PFSK-1 (cell line): ENCODE measurements around the gene TEX14.

ENCODE experiments used
- FOXP2 ChIP-seq: optimal IDR thresholded peaks from 2 replicates; pipeline ENCODE3; 2011; ENCODE audit warnings: borderline replicate concordance, control low read depth, inconsistent platforms; ENCODE audit not compliant: insufficient read depth; ENCODE audit errors: extremely low read length, extremely low read depth
- POLR2AphosphoS5 ChIP-seq: IDR thresholded peaks from 2 replicates; pipeline ENCODE4 v1.6.1; 2012; ENCODE audit warnings: low read depth, mild to moderate bottlenecking, control low read depth, low read length, moderate library complexity
- REST ChIP-seq, 2 experiments: IDR thresholded peaks; 2 replicates each; pipeline versions ENCODE4 v1.6.1 to v1.8.0; 2011 to 2012; ENCODE audit warnings: low read depth in 2 of 2, low read length in 2 of 2, control low read depth in 1 of 2, inconsistent platforms in 1 of 2, mild to moderate bottlenecking in 1 of 2, moderate library complexity in 1 of 2; ENCODE audit not compliant: insufficient read depth in 1 of 2
- SIN3A ChIP-seq: IDR thresholded peaks from 2 replicates; pipeline ENCODE4 v1.6.1; 2012; ENCODE audit warnings: mild to moderate bottlenecking, low read length, moderate library complexity, borderline replicate concordance; ENCODE audit not compliant: insufficient read depth
- TAF1 ChIP-seq: IDR thresholded peaks from 2 replicates; pipeline ENCODE4 v1.6.1; 2012; ENCODE audit warnings: low read length, control low read depth, borderline replicate concordance; ENCODE audit not compliant: insufficient read depth

Gene TEX14

GRCh38 chr17:58576679-58577367 lies 115.0 kb downstream of the TEX14 start:
- TF ChIP-seq REST (IDR thresholded peaks at IDR 0.05; ENCODE audit: insufficient read depth in 1 of 2, low read depth in 2 of 2, low read length in 2 of 2) (no peak), POLR2AphosphoS5 (no peak), FOXP2 (no peak), SIN3A (no peak), TAF1 (no peak)

DNA sequence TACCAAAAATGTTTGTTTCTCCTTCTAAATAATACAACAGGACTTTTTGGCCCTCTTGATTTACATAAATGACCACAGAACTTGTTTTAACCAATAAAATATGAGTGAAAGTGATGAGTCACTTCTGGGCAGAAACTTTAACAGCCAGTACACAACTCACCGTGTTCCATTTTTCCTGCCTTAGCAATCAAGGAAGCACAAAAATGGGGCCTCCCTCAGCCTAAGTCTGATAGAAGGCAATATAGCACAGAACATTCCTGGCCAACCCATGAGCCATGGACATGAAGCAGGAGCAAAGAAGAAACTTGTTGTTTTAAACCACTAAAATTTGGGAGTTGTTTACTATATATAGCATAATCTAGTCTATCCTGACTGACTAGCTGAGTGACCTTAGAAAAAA lies 116.3 kb downstream of the TEX14 start:
- TF ChIP-seq SIN3A = no peak
- TF ChIP-seq POLR2AphosphoS5 = no peak
- TF ChIP-seq TAF1 = no peak
- no peak for TF ChIP-seq REST (IDR thresholded peaks at IDR 0.05; ENCODE audit: insufficient read depth in 1 of 2, low read depth in 2 of 2, low read length in 2 of 2)
- no peak for TF ChIP-seq FOXP2

DNA sequence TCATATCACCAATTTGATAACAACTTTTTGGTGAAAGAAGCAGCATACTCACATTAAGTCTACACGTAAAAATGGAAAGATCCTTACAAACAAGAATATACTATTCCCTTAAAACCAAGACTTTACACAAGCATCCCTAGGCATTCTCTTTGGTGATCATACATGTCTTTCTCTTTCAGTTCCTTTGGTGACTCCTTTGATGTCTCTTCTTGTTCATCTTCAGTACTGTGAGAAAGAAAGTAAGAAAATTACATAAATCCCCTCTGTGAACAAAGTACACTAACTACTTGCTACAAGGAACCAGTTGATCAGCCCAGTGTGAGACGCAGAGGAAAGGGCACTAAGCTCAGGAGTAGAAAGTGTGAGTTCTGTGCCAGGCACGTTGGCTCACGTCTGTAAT lies 117.8 kb downstream of the TEX14 start:
- no peak for TF ChIP-seq FOXP2
- TF ChIP-seq REST (IDR thresholded peaks at IDR 0.05; ENCODE audit: insufficient read depth in 1 of 2, low read depth in 2 of 2, low read length in 2 of 2) = no peak
- TF ChIP-seq POLR2AphosphoS5 = no peak
- TF ChIP-seq SIN3A = no peak
- no peak for TF ChIP-seq TAF1

DNA sequence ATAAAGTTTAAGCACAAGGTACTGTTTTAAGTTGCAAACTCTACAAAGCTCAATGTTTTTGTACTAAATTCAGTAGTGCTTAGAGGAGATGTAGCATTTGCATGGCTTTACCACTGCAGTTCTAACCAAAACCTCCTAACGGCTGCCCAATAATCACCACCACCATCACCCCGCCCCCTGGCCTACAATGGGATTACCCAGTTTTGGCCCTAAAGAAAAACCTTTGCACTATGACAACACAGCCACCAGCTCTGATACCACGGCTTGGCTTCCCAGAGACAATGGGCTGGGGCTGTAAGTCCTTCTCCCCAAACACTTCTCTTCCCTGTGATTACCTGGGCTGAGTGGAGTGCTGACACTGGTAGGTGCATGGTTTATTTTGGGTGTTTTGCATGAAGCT lies 119.0 kb downstream of the TEX14 start:
- TF ChIP-seq FOXP2 (no peak), POLR2AphosphoS5 (no peak), TAF1 (no peak), REST (IDR thresholded peaks at IDR 0.05; ENCODE audit: insufficient read depth in 1 of 2, low read depth in 2 of 2, low read length in 2 of 2) (no peak), SIN3A (no peak)

GRCh38 chr17:58570758-58571157 lies 121.1 kb downstream of the TEX14 start:
- TF ChIP-seq REST (IDR thresholded peaks at IDR 0.05; ENCODE audit: insufficient read depth in 1 of 2, low read depth in 2 of 2, low read length in 2 of 2) = no peak
- no peak for TF ChIP-seq TAF1
- TF ChIP-seq POLR2AphosphoS5 = no peak
- no peak for TF ChIP-seq SIN3A
- no peak for TF ChIP-seq FOXP2
